Activated CD4-positive, alpha-beta T cell treated with anti-CD3 and anti-CD28 coated beads for 48 hours (primary cell): ENCODE data around the gene ZNF700.
A peak's percentile ranks its signal among the peaks of the same experiment; 100 is the strongest.
"Not testable (repeated sequence)": the region's sequence is repeated elsewhere in the genome, so short reads cannot be mapped to it uniquely, and the experiment has no call there.

Experiments used
- DNase-seq: peaks from one replicate; pipeline ENCODE4 v3.0.0-alpha.2; 2020

The ZNF700 gene

GRCh38 chr19:11924886-11925650 is at the start of gene ZNF700:
Gene ZNF700 (plus strand): TSS chr19:11925107. CDS start chr19:11925211, 104 bp downstream.
- peak; percentile 96 for DNase-seq

GRCh38 chr19:11879687-11880266 is 45.1 kb upstream of the ZNF700 start:
- peak; percentile 76 for DNase-seq

GRCh38 chr19:11880598-11880997 is 44.3 kb upstream of the ZNF700 start:
- DNase-seq, result no peak

GRCh38 chr19:11881151-11881800 is 43.6 kb upstream of the ZNF700 start:
- DNase-seq, result peak; percentile 74

- DNase-seq, result no peak
Observed at GRCh38 chr19:11882606-11883005, 42.3 kb upstream of the ZNF700 start.

GRCh38 chr19:11887234-11887610 is 37.7 kb upstream of the ZNF700 start:
- DNase-seq, result no peak

- DNase-seq, result peak; percentile 69
Observed at GRCh38 chr19:11887611-11888531, 37.0 kb upstream of the ZNF700 start, which contains the start of gene ZNF69. Gene ZNF69 (plus strand): TSS chr19:11887782. CDS start chr19:11887924, 142 bp downstream.

GRCh38 chr19:11889901-11890300 is 35.0 kb upstream of the ZNF700 start:
- DNase-seq, result not testable (repeated sequence)

GRCh38 chr19:11890634-11891033 is 34.3 kb upstream of the ZNF700 start:
- no peak for DNase-seq

GRCh38 chr19:11894851-11895250 is 30.1 kb upstream of the ZNF700 start:
- DNase-seq, result no peak

GRCh38 chr19:11902228-11902627 is 22.7 kb upstream of the ZNF700 start:
- DNase-seq, result no peak

GRCh38 chr19:11905928-11906327 is 19.0 kb upstream of the ZNF700 start:
- DNase-seq, result no peak

GRCh38 chr19:11911937-11912336 is 13.0 kb upstream of the ZNF700 start:
- not testable (repeated sequence) for DNase-seq

GRCh38 chr19:11914417-11915051 is 10.4 kb upstream of the ZNF700 start:
- not testable (repeated sequence) for DNase-seq

GRCh38 chr19:11921852-11922495 is 2.9 kb upstream of the ZNF700 start:
- no peak for DNase-seq

- not testable (repeated sequence) for DNase-seq
Observed at GRCh38 chr19:11925651-11926187, 812 bp downstream of the ZNF700 start.

GRCh38 chr19:11927227-11927626 is 2.3 kb downstream of the ZNF700 start:
- no peak for DNase-seq

- DNase-seq, result no peak
Observed at GRCh38 chr19:11931051-11931450, 6.1 kb downstream of the ZNF700 start.

- no peak for DNase-seq
Observed at GRCh38 chr19:11931513-11931912, 6.6 kb downstream of the ZNF700 start.

- DNase-seq, result not testable (repeated sequence)
Observed at GRCh38 chr19:11935829-11936228, 10.9 kb downstream of the ZNF700 start.

- not testable (repeated sequence) for DNase-seq
Observed at GRCh38 chr19:11938383-11938782, 13.5 kb downstream of the ZNF700 start.
